HCT116 (cell line): ENCODE measurements around the gene PAH. TPM values are rescaled to one million over a fixed set of nuclear protein-coding genes. Genes with fewer than 3 reads are reported as not detected.

Experiments used
- ATAC-seq: fragments of 200-7000 bp; cut with Tn5 transposase; 2 replicates; pipeline ENCODE4 v1.9.1; 2020; ENCODE audit warnings: mild to moderate bottlenecking, moderate library complexity
- BruUV-seq: library from RNA; stranded (reverse); fragments of 400-500 nt; replicated peaks from 2 replicates; lab custom pipeline; 2021; lab: Mats Ljungman, UMichigan
- CTCF ChIA-PET: fragments of 300-600 bp; sonication (Branson Sonifier 250); formaldehyde crosslinking; loops from one replicate; lab custom pipeline; 2021; ENCODE audit warnings: antibody characterized with exemption; lab: Charles Lee
- POLR2A ChIA-PET: fragments of 300-600, 350-600 bp; sonication (Branson Sonifier 250); formaldehyde crosslinking; loops from one replicate; lab custom pipeline; 2021; ENCODE audit warnings: antibody characterized with exemption; lab: Charles Lee
- RAD21 ChIA-PET, 2 experiments: fragments of 300-600 bp; sonication (Branson Sonifier 250); formaldehyde crosslinking; loops; one replicate each; lab custom pipeline; 2023; ENCODE audit warnings: low total read pairs in 2 of 2; ENCODE audit not compliant: uncharacterized antibody in 2 of 2, unreplicated experiment in 2 of 2, low non-redundant PET in 1 of 2; lab: Charles Lee
- DNase-seq: peaks from one replicate; pipeline ENCODE4 v3.0.0-alpha.2; 2010; ENCODE audit warnings: low read depth, low spot score
- H2AFZ ChIP-seq: fragments of 200-600 bp; shearing (Covaris generic), sonication (generic); 2 replicates; pipeline ENCODE4 v1.6.1; 2017; ENCODE audit warnings: low read depth, mixed run types, mixed read lengths, antibody characterized with exemption, low read length; ENCODE audit not compliant: poor library complexity, severe bottlenecking
- H3K27ac ChIP-seq: 2 replicates; pipeline ENCODE4 v1.5.1; 2012; ENCODE audit warnings: low read depth, low read length
- H3K27me3 ChIP-seq: fragments of 200-600 bp; sonication (generic); 2 replicates; pipeline ENCODE4 v1.6.1; 2016; ENCODE audit warnings: mixed run types, low read length, mixed read lengths; ENCODE audit not compliant: insufficient read depth
- H3K36me3 ChIP-seq, 2 experiments: fragments of 200-500 bp in 1 of 2; fragments of 200-600 bp in 1 of 2; sonication (Bioruptor generic) in 1 of 2; sonication (generic) in 1 of 2; 2 replicates each; pipeline versions ENCODE4 v1.5.1 to v1.6.1; 2014 to 2016; ENCODE audit warnings: low read length in 2 of 2, inconsistent platforms in 1 of 2, mixed read lengths in 1 of 2, mixed run types in 1 of 2; ENCODE audit not compliant: insufficient read depth in 2 of 2, control insufficient read depth in 1 of 2
- H3K4me1 ChIP-seq, 2 experiments: fragments of 200-600 bp in 1 of 2; sonication (generic) in 1 of 2; 2 replicates each; pipeline versions ENCODE4 v1.5.1 to v1.6.1; 2012 to 2017; ENCODE audit warnings: low read length in 2 of 2, inconsistent platforms in 1 of 2, mild to moderate bottlenecking in 1 of 2, mixed read lengths in 1 of 2, mixed run types in 1 of 2, moderate library complexity in 1 of 2; ENCODE audit not compliant: insufficient read depth in 2 of 2, control insufficient read depth in 1 of 2
- H3K4me2 ChIP-seq: fragments of 200-600 bp; sonication (generic); 2 replicates; pipeline ENCODE4 v1.6.1; 2017; ENCODE audit warnings: mixed run types, low read length, mixed read lengths
- H3K4me3 ChIP-seq, 2 experiments: fragments of 200-600 bp in 1 of 2; sonication (generic) in 1 of 2; replicated peaks in 1 of 2; 2 replicates each; pipeline ENCODE4 v1.5.1; 2011 to 2016; ENCODE audit warnings: low read length in 2 of 2, control low read depth in 1 of 2, low read depth in 1 of 2, mild to moderate bottlenecking in 1 of 2, mixed read lengths in 1 of 2, mixed run types in 1 of 2
- H3K79me2 ChIP-seq: fragments of 200-600 bp; sonication (generic); 2 replicates; pipeline ENCODE4 v1.6.1; 2017; ENCODE audit warnings: mild to moderate bottlenecking, mixed run types, low read length, moderate library complexity, mixed read lengths; ENCODE audit not compliant: insufficient read depth
- H3K9ac ChIP-seq: fragments of 200-600 bp; sonication (generic); 2 replicates; pipeline ENCODE4 v1.6.1; 2016; ENCODE audit warnings: low read length, mixed read lengths
- H3K9me2 ChIP-seq: fragments of 200-600 bp; sonication (generic), shearing (Covaris generic); 2 replicates; pipeline ENCODE4 v1.6.1; 2017; ENCODE audit warnings: mixed run types, mild to moderate bottlenecking, moderate library complexity; ENCODE audit not compliant: insufficient read depth
- H3K9me3 ChIP-seq, 2 experiments: fragments of 200-500 bp in 1 of 2; fragments of 200-600 bp in 1 of 2; sonication (Bioruptor generic) in 1 of 2; sonication (generic) in 1 of 2; 2 replicates each; pipeline ENCODE4 v1.6.1; 2014 to 2017; ENCODE audit warnings: low read length in 2 of 2, mixed read lengths in 2 of 2, inconsistent platforms in 1 of 2, low read depth in 1 of 2, mild to moderate bottlenecking in 1 of 2, mixed run types in 1 of 2, moderate library complexity in 1 of 2; ENCODE audit not compliant: control insufficient read depth in 1 of 2, insufficient read depth in 1 of 2
- H4K20me1 ChIP-seq: fragments of 200-600 bp; sonication (generic), shearing (Covaris generic); 2 replicates; pipeline ENCODE4 v1.6.1; 2017; ENCODE audit warnings: mixed run types, mild to moderate bottlenecking, moderate library complexity; ENCODE audit not compliant: insufficient read depth
- CBX3 ChIP-seq: IDR thresholded peaks from 2 replicates; pipeline ENCODE4 v1.6.1; 2012; ENCODE audit warnings: low read depth
- CEBPB ChIP-seq: IDR thresholded peaks from 2 replicates; pipeline ENCODE4 v1.6.1; 2012; ENCODE audit warnings: low read depth
- EGR1 ChIP-seq: IDR thresholded peaks from 2 replicates; pipeline ENCODE4 v1.6.1; 2012; ENCODE audit warnings: low read depth
- ELF1 ChIP-seq: IDR thresholded peaks from 2 replicates; pipeline ENCODE4 v1.6.1; 2012; ENCODE audit warnings: low read depth, borderline replicate concordance
- EZH2 ChIP-seq: fragments of 200-600 bp; sonication (generic); IDR thresholded peaks from 2 replicates; pipeline ENCODE4 v1.6.1; 2017; ENCODE audit warnings: antibody characterized with exemption, mixed run types
- EZH2phosphoT487 ChIP-seq: fragments of 200-600 bp; IDR thresholded peaks from 2 replicates; pipeline ENCODE4 v1.6.1; 2018; ENCODE audit warnings: antibody characterized with exemption, borderline replicate concordance
- FOSL1 ChIP-seq: IDR thresholded peaks from 2 replicates; pipeline ENCODE4 v1.6.1; 2012; ENCODE audit warnings: low read depth
- JUND ChIP-seq: IDR thresholded peaks from 2 replicates; pipeline ENCODE4 v1.6.1; 2012
- POLR2A ChIP-seq: IDR thresholded peaks from 2 replicates; pipeline ENCODE4 v1.7.0; 2011; ENCODE audit warnings: borderline replicate concordance; ENCODE audit not compliant: insufficient read depth, insufficient read length; ENCODE audit errors: extremely low read depth
- RAD21 ChIP-seq: IDR thresholded peaks from 2 replicates; pipeline ENCODE4 v1.6.1; 2012; ENCODE audit warnings: low read depth, mild to moderate bottlenecking
- REST ChIP-seq: IDR thresholded peaks from 2 replicates; pipeline ENCODE4 v1.6.1; 2012; ENCODE audit warnings: low read depth
- SIN3A ChIP-seq: IDR thresholded peaks from 2 replicates; pipeline ENCODE4 v1.6.1; 2012; ENCODE audit warnings: low read depth
- SP1 ChIP-seq: IDR thresholded peaks from 2 replicates; pipeline ENCODE4 v1.6.1; 2012; ENCODE audit warnings: low read depth
- SRF ChIP-seq: IDR thresholded peaks from 2 replicates; pipeline ENCODE4 v1.6.1; 2012; ENCODE audit warnings: low read depth
- YY1 ChIP-seq: IDR thresholded peaks from 2 replicates; pipeline ENCODE4 v1.6.1; 2011; ENCODE audit warnings: low read length, low read depth, moderate library complexity, mild to moderate bottlenecking; ENCODE audit not compliant: insufficient replicate concordance; ENCODE audit errors: extremely low read depth
- ZFX ChIP-seq: fragments of 450-650 bp; IDR thresholded peaks from 2 replicates; pipeline ENCODE4 v1.6.1; 2017
- ZNF274 ChIP-seq: fragments of 200-500 bp; sonication (Bioruptor generic); IDR thresholded peaks from 2 replicates; pipeline ENCODE4 v1.6.1; 2014; ENCODE audit warnings: mild to moderate bottlenecking, low read depth, low read length, inconsistent platforms
- intact Hi-C: fragments of 100-400 bp; cut with micrococcal nuclease; formaldehyde crosslinking; loops from 2 replicates; pipeline ENCODE4 v1.10.0; 2022
- total RNA-seq: library from RNA; stranded (reverse); gene quantifications from one replicate; pipeline ENCODE4 v1.2.1, GENCODE V29; 2021; ENCODE audit not compliant: unreplicated experiment
- TF ChIP-seq, protein P1 (sequence below): IDR thresholded peaks from 2 replicates; pipeline ENCODE4 v1.6.1; 2012

The PAH gene
- total RNA-seq, 1 experiment from 2014 or later: 2.8 TPM

- CTCF ChIA-PET: no interaction called here
- no peaks in the 10 kb centered on the region for H3K9me3 ChIP-seq
- no peak overlapping the region for H3K4me2 ChIP-seq
- no peak overlapping the region for H3K4me3 ChIP-seq
- no peaks in the 10 kb centered on the region for H3K4me1 ChIP-seq
- H3K9me2 ChIP-seq: no peaks in the 10 kb centered on the region
- ATAC-seq (no peak), DNase-seq (no peak)
- TF ChIP-seq CBX3: no peak
- TF ChIP-seq SP1: no peak
- TF ChIP-seq EZH2phosphoT487: no peak
- no peak for TF ChIP-seq JUND
- TF ChIP-seq FOSL1: no peak
- no peak for TF ChIP-seq EGR1
- no peak for TF ChIP-seq EZH2
- TF ChIP-seq CEBPB: no peak
- no peak for TF ChIP-seq RAD21
- TF ChIP-seq, protein P1, sequence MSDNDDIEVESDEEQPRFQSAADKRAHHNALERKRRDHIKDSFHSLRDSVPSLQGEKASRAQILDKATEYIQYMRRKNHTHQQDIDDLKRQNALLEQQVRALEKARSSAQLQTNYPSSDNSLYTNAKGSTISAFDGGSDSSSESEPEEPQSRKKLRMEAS: no peak
- no peak for TF ChIP-seq SIN3A
- TF ChIP-seq YY1: no peak
- no peak for TF ChIP-seq POLR2A
- TF ChIP-seq ELF1: no peak
- no peak for TF ChIP-seq ZFX
- TF ChIP-seq SRF: no peak
- TF ChIP-seq REST: no peak
- no peak for TF ChIP-seq ZNF274
- no peaks in the 10 kb centered on the region for H3K36me3 ChIP-seq
- H3K79me2 ChIP-seq: no peaks in the 10 kb centered on the region
- POLR2A ChIA-PET: no interaction called here
- intact Hi-C loops: no loop called here
- no peak overlapping the region for H2AFZ ChIP-seq
- no peak overlapping the region for H3K9ac ChIP-seq
- H3K27ac ChIP-seq: no peak overlapping the region
- no TSS peak for BruUV-seq
- peaks cover 32% of the 10 kb centered on the region for H3K27me3 ChIP-seq
- RAD21 ChIA-PET: no interaction called here
- H4K20me1 ChIP-seq: no peaks in the 10 kb centered on the region
Observed at GRCh38 chr12:102950107-102950949, 33.3 kb upstream of the PAH start.
